ENCODE measurements around the gene REEP3.

DNA sequence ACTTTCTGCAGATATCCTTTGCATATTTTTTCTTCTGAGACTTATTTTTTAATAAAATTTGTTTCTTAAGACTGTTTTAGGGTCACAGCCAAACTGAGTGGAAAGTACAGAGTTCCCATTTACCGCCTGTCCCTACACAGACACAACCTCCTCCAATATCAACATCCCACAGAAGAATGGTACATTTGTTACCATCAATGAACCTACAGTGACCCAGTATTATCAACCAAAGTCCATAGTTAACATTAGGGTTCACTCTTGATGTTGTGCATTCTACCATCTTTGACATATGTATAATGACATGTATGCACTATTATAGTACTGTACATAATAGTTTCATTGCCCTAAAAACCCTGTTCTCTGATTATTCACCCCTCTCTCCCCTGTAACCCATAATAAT lies 14.6 kb upstream of the REEP3 start:
- TF ChIP-seq, protein P1, sequence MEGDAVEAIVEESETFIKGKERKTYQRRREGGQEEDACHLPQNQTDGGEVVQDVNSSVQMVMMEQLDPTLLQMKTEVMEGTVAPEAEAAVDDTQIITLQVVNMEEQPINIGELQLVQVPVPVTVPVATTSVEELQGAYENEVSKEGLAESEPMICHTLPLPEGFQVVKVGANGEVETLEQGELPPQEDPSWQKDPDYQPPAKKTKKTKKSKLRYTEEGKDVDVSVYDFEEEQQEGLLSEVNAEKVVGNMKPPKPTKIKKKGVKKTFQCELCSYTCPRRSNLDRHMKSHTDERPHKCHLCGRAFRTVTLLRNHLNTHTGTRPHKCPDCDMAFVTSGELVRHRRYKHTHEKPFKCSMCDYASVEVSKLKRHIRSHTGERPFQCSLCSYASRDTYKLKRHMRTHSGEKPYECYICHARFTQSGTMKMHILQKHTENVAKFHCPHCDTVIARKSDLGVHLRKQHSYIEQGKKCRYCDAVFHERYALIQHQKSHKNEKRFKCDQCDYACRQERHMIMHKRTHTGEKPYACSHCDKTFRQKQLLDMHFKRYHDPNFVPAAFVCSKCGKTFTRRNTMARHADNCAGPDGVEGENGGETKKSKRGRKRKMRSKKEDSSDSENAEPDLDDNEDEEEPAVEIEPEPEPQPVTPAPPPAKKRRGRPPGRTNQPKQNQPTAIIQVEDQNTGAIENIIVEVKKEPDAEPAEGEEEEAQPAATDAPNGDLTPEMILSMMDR (IDR thresholded peaks at IDR 0.05): no peak
- TF ChIP-seq POLR2A (IDR thresholded peaks at IDR 0.05) (no peak), EP300 (IDR thresholded peaks at IDR 0.05) (no peak)
